GM13977 (cell line): ENCODE measurements around the gene ZNHIT3.
A peak's percentile ranks its signal among the peaks of the same experiment; 100 is the strongest.

Experiments used
- DNase-seq: peaks from one replicate; pipeline ENCODE4 v3.0.0; 2012; ENCODE audit warnings: low spot score
- CTCF ChIP-seq: IDR thresholded peaks from 2 replicates; pipeline ENCODE4 v1.5.1; 2012; ENCODE audit warnings: mild to moderate bottlenecking, control low read depth; ENCODE audit not compliant: insufficient read depth; ENCODE audit errors: extremely low read depth, missing control alignments
- in situ Hi-C: fragments of 300-500 bp; cut with MboI; formaldehyde crosslinking; loops from one replicate; pipeline ENCODE4 v1.12.0; 2022; ENCODE audit warnings: low sequenced_read_pairs, low pct_unique_long_range_greater_than_20kb, mixed read lengths, inconsistent platforms; ENCODE audit not compliant: unreplicated experiment

The ZNHIT3 gene

GRCh38 chr17:36460265-36460937 lies 26.1 kb upstream of the ZNHIT3 start:
- TF ChIP-seq CTCF, result no peak
- in situ Hi-C loops, result no loop called here
- DNase-seq, result no peak

- no peak for TF ChIP-seq CTCF
- in situ Hi-C loops, result no loop called here
- DNase-seq, result no peak
Measured at GRCh38 chr17:36461330-36462110, 25.0 kb upstream of the ZNHIT3 start.

GRCh38 chr17:36463916-36464764 lies 22.3 kb upstream of the ZNHIT3 start:
- in situ Hi-C loops, result no loop called here
- DNase-seq, result peak; percentile 57

GRCh38 chr17:36464765-36465088 lies 21.8 kb upstream of the ZNHIT3 start:
- TF ChIP-seq CTCF, result no peak
- in situ Hi-C loops, result no loop called here
- DNase-seq, result no peak

More at GRCh38 chr17:36463916-36464764, 22.3 kb upstream of the ZNHIT3 start:
- no peak for TF ChIP-seq CTCF

- no peak for DNase-seq
- TF ChIP-seq CTCF, result no peak
- in situ Hi-C loops, result no loop called here
Measured at GRCh38 chr17:36468903-36469635, 17.4 kb upstream of the ZNHIT3 start.

- DNase-seq, result no peak
- in situ Hi-C loops, result no loop called here
- TF ChIP-seq CTCF, result no peak
Measured at GRCh38 chr17:36469733-36470132, 16.7 kb upstream of the ZNHIT3 start.
